Mesendoderm (in vitro differentiated cells): ENCODE measurements around the gene NAA15.
A peak's percentile ranks its signal among the peaks of the same experiment; 100 is the strongest.
"Not testable (repeated sequence)": the region's sequence is repeated elsewhere in the genome, so short reads cannot be mapped to it uniquely, and the experiment has no call there.

ENCODE experiments used
- DNase-seq: peaks from one replicate; pipeline ENCODE4 v3.0.0; 2013
- H2AK5ac ChIP-seq: 2 replicates; pipeline ENCODE4 v1.6.1; 2013; ENCODE audit warnings: low read length, inconsistent platforms
- H2BK120ac ChIP-seq: 2 replicates; pipeline ENCODE4 v1.6.1; 2013; ENCODE audit warnings: low read depth, mild to moderate bottlenecking, low read length, moderate library complexity, mixed read lengths
- H2BK15ac ChIP-seq: replicated peaks from 2 replicates; pipeline ENCODE4 v1.6.1; 2013; ENCODE audit warnings: low read depth, mild to moderate bottlenecking, moderate library complexity
- H2BK5ac ChIP-seq: 2 replicates; pipeline ENCODE4 v1.6.1; 2013; ENCODE audit warnings: low read length, inconsistent platforms
- H3K18ac ChIP-seq: 2 replicates; pipeline ENCODE4 v1.6.1; 2013; ENCODE audit warnings: mild to moderate bottlenecking, low read length, mixed read lengths
- H3K23ac ChIP-seq: one replicate; pipeline ENCODE4 v1.6.1; 2013; ENCODE audit warnings: low read length
- H3K27ac ChIP-seq: 2 replicates; pipeline ENCODE4 v1.5.1; 2013; ENCODE audit warnings: low read depth, mild to moderate bottlenecking, inconsistent platforms, low read length, moderate library complexity
- H3K27me3 ChIP-seq: 2 replicates; pipeline ENCODE4 v1.6.1; 2013; ENCODE audit warnings: low read length, control low read depth, mild to moderate bottlenecking, inconsistent platforms; ENCODE audit not compliant: insufficient read depth, poor library complexity
- H3K36me3 ChIP-seq: 2 replicates; pipeline ENCODE4 v1.6.1; 2013; ENCODE audit warnings: low read length, inconsistent platforms; ENCODE audit not compliant: control insufficient read depth, insufficient read depth
- H3K4ac ChIP-seq: one replicate; pipeline ENCODE4 v1.6.1; 2013; ENCODE audit warnings: low read depth, mild to moderate bottlenecking, low read length, moderate library complexity
- H3K4me1 ChIP-seq: 2 replicates; pipeline ENCODE4 v1.6.1; 2013; ENCODE audit warnings: low read depth, low read length, inconsistent platforms; ENCODE audit not compliant: control insufficient read depth
- H3K4me2 ChIP-seq: 2 replicates; pipeline ENCODE4 v1.6.1; 2013; ENCODE audit warnings: low read length
- H3K4me3 ChIP-seq: 2 replicates; pipeline ENCODE4 v1.5.1; 2013; ENCODE audit warnings: mild to moderate bottlenecking, low read length
- H3K56ac ChIP-seq: one replicate; pipeline ENCODE4 v1.6.1; 2013; ENCODE audit warnings: low read length
- H3K79me1 ChIP-seq: 2 replicates; pipeline ENCODE4 v1.6.1; 2013; ENCODE audit warnings: low read length, inconsistent platforms
- H3K79me2 ChIP-seq: 2 replicates; pipeline ENCODE4 v1.6.1; 2013; ENCODE audit warnings: mild to moderate bottlenecking, low read length; ENCODE audit not compliant: control insufficient read depth, insufficient read depth
- H3K9ac ChIP-seq: 2 replicates; pipeline ENCODE4 v1.6.1; 2013; ENCODE audit warnings: low read length, inconsistent platforms
- H4K5ac ChIP-seq: one replicate; pipeline ENCODE4 v1.6.1; 2013; ENCODE audit warnings: low read length
- H4K8ac ChIP-seq: one replicate; pipeline ENCODE4 v1.6.1; 2013; ENCODE audit warnings: low read depth, mild to moderate bottlenecking, control low read depth, low read length, moderate library complexity
- WGBS: extraction: QIAGEN DNeasy Blood & Tissue Kit; methylation state at CpG from one replicate; pipeline ENCODE4 v1.1.7; 2013; ENCODE audit warnings: low lambda C conversion rate, missing lambda C conversion rate; ENCODE audit not compliant: insufficient coverage; ENCODE audit errors: extremely low coverage; 5-methylcytosine and 5-hydroxymethylcytosine counted together

NAA15 gene

GRCh38 chr4:139313414-139313813 is 12.1 kb downstream of the NAA15 start:
- not testable (repeated sequence) for H2BK120ac ChIP-seq, H3K27ac ChIP-seq, H3K4me2 ChIP-seq, H2AK5ac ChIP-seq, DNase-seq, H3K9ac ChIP-seq, H3K36me3 ChIP-seq, H3K27me3 ChIP-seq, H3K4me1 ChIP-seq, H4K8ac ChIP-seq, H3K56ac ChIP-seq, H3K79me1 ChIP-seq, H2BK15ac ChIP-seq, H2BK5ac ChIP-seq, H3K4me3 ChIP-seq, H3K18ac ChIP-seq, H3K23ac ChIP-seq, H4K5ac ChIP-seq, H3K4ac ChIP-seq
- peaks cover 74% of the 10 kb centered on the region for H3K79me2 ChIP-seq
- WGBS = no CpG with 5 or more reads among the region's 10 CpGs

GRCh38 chr4:139314047-139314800 is 12.9 kb downstream of the NAA15 start:
- H3K27me3 ChIP-seq = no peaks in the 10 kb centered on the region
- H3K4ac ChIP-seq = no peak overlapping the region
- no peak overlapping the region for H2BK5ac ChIP-seq
- no peak overlapping the region for H4K8ac ChIP-seq
- H3K4me1 ChIP-seq = peaks cover 3% of the 10 kb centered on the region
- H3K4me2 ChIP-seq = no peak overlapping the region
- no peak overlapping the region for H3K9ac ChIP-seq
- H2BK15ac ChIP-seq = no peak overlapping the region
- H2BK120ac ChIP-seq = no peak overlapping the region
- peaks cover 1% of the 10 kb centered on the region for H3K79me1 ChIP-seq
- WGBS = no CpG with 5 or more reads among the region's 4 CpGs
- H3K27ac ChIP-seq = no peak overlapping the region
- no peak overlapping the region for H3K18ac ChIP-seq
- no peak overlapping the region for H2AK5ac ChIP-seq
- H3K23ac ChIP-seq = no peak overlapping the region
- peak; percentile 66 for DNase-seq
- H3K79me2 ChIP-seq = peaks cover 75% of the 10 kb centered on the region
- H4K5ac ChIP-seq = no peak overlapping the region
- no peaks in the 10 kb centered on the region for H3K36me3 ChIP-seq
- no peak overlapping the region for H3K56ac ChIP-seq
- no peak overlapping the region for H3K4me3 ChIP-seq

GRCh38 chr4:139315221-139315675 is 13.9 kb downstream of the NAA15 start:
- Histone ChIP-seq H3K79me2 (peaks cover 78% of the 10 kb centered on the region), H3K4me2 (no peak overlapping the region), H3K18ac (peak overlapping the region; percentile 2), H3K36me3 (no peaks in the 10 kb centered on the region), H3K23ac (peak overlapping the region; percentile 72), H3K79me1 (peaks cover 1% of the 10 kb centered on the region), H3K56ac (peak overlapping the region; percentile 73), H4K8ac (no peak overlapping the region), H3K4ac (no peak overlapping the region), H3K27me3 (no peaks in the 10 kb centered on the region), H3K9ac (no peak overlapping the region), H3K27ac (no peak overlapping the region), H4K5ac (no peak overlapping the region), H2BK5ac (no peak overlapping the region), H2BK120ac (no peak overlapping the region), H3K4me3 (no peak overlapping the region), H3K4me1 (peaks cover 3% of the 10 kb centered on the region), H2AK5ac (no peak overlapping the region), H2BK15ac (no peak overlapping the region)
- DNase-seq = peak; percentile 45
- no CpG with 5 or more reads among the region's 13 CpGs for WGBS

- Histone ChIP-seq H2BK120ac (no peak overlapping the region), H3K36me3 (no peaks in the 10 kb centered on the region), H3K18ac (no peak overlapping the region), H4K8ac (no peak overlapping the region), H3K27ac (no peak overlapping the region), H3K4me2 (no peak overlapping the region), H3K9ac (no peak overlapping the region), H3K4ac (no peak overlapping the region), H3K4me3 (no peak overlapping the region), H3K23ac (no peak overlapping the region), H3K56ac (no peak overlapping the region), H2AK5ac (no peak overlapping the region), H3K27me3 (no peaks in the 10 kb centered on the region), H3K4me1 (peaks cover 3% of the 10 kb centered on the region), H4K5ac (no peak overlapping the region), H3K79me1 (peaks cover 1% of the 10 kb centered on the region), H3K79me2 (peaks cover 78% of the 10 kb centered on the region), H2BK15ac (no peak overlapping the region), H2BK5ac (no peak overlapping the region)
- WGBS = no CpG with 5 or more reads among the region's 2 CpGs
- no peak for DNase-seq
Measured at GRCh38 chr4:139316733-139317132, 15.4 kb downstream of the NAA15 start.

- H3K27me3 ChIP-seq = no peaks in the 10 kb centered on the region
- H3K4me2 ChIP-seq = no peak overlapping the region
- no peak overlapping the region for H4K5ac ChIP-seq
- no peak overlapping the region for H3K4me3 ChIP-seq
- H3K56ac ChIP-seq = no peak overlapping the region
- H3K4ac ChIP-seq = no peak overlapping the region
- H2AK5ac ChIP-seq = no peak overlapping the region
- no peak for DNase-seq
- no peak overlapping the region for H2BK120ac ChIP-seq
- H4K8ac ChIP-seq = no peak overlapping the region
- H3K27ac ChIP-seq = no peak overlapping the region
- peaks cover 1% of the 10 kb centered on the region for H3K79me1 ChIP-seq
- H2BK5ac ChIP-seq = no peak overlapping the region
- H3K9ac ChIP-seq = no peak overlapping the region
- peaks cover 77% of the 10 kb centered on the region for H3K79me2 ChIP-seq
- no peak overlapping the region for H3K18ac ChIP-seq
- H2BK15ac ChIP-seq = no peak overlapping the region
- peaks cover 3% of the 10 kb centered on the region for H3K4me1 ChIP-seq
- no peaks in the 10 kb centered on the region for H3K36me3 ChIP-seq
- H3K23ac ChIP-seq = no peak overlapping the region
Measured at GRCh38 chr4:139317635-139318034, 16.3 kb downstream of the NAA15 start.

- no peak overlapping the region for H3K56ac ChIP-seq
- H2BK5ac ChIP-seq = no peak overlapping the region
- WGBS = no CpG with 5 or more reads among the region's 1 CpG
- H4K8ac ChIP-seq = no peak overlapping the region
- H3K23ac ChIP-seq = no peak overlapping the region
- no peak overlapping the region for H3K4me3 ChIP-seq
- no peak overlapping the region for H3K27ac ChIP-seq
- no peaks in the 10 kb centered on the region for H3K36me3 ChIP-seq
- H3K27me3 ChIP-seq = no peaks in the 10 kb centered on the region
- peaks cover 3% of the 10 kb centered on the region for H3K4me1 ChIP-seq
- H3K4ac ChIP-seq = no peak overlapping the region
- peaks cover 79% of the 10 kb centered on the region for H3K79me2 ChIP-seq
- no peak overlapping the region for H2AK5ac ChIP-seq
- H4K5ac ChIP-seq = no peak overlapping the region
- no peak overlapping the region for H2BK15ac ChIP-seq
- no peak overlapping the region for H3K9ac ChIP-seq
- H3K79me1 ChIP-seq = peaks cover 1% of the 10 kb centered on the region
- no peak overlapping the region for H3K4me2 ChIP-seq
- no peak overlapping the region for H2BK120ac ChIP-seq
- H3K18ac ChIP-seq = no peak overlapping the region
- no peak for DNase-seq
Measured at GRCh38 chr4:139319571-139319970, 18.3 kb downstream of the NAA15 start.
